HCT116 (cell line): ENCODE data around the gene TMOD3. TPM values are rescaled to one million over a fixed set of nuclear protein-coding genes. Genes with fewer than 3 reads are reported as not detected.

Experiments used
- ATAC-seq: fragments of 200-7000 bp; cut with Tn5 transposase; 2 replicates; pipeline ENCODE4 v1.9.1; 2020; ENCODE audit warnings: mild to moderate bottlenecking, moderate library complexity
- BruUV-seq: library from RNA; stranded (reverse); fragments of 400-500 nt; replicated peaks from 2 replicates; lab custom pipeline; 2021; lab: Mats Ljungman, UMichigan
- CTCF ChIA-PET: fragments of 300-600 bp; sonication (Branson Sonifier 250); formaldehyde crosslinking; loops from one replicate; lab custom pipeline; 2021; ENCODE audit warnings: antibody characterized with exemption; lab: Charles Lee
- POLR2A ChIA-PET: fragments of 300-600, 350-600 bp; sonication (Branson Sonifier 250); formaldehyde crosslinking; loops from one replicate; lab custom pipeline; 2021; ENCODE audit warnings: antibody characterized with exemption; lab: Charles Lee
- RAD21 ChIA-PET, 2 experiments: fragments of 300-600 bp; sonication (Branson Sonifier 250); formaldehyde crosslinking; loops; one replicate each; lab custom pipeline; 2023; ENCODE audit warnings: low total read pairs in 2 of 2; ENCODE audit not compliant: uncharacterized antibody in 2 of 2, unreplicated experiment in 2 of 2, low non-redundant PET in 1 of 2; lab: Charles Lee
- DNase-seq: peaks from one replicate; pipeline ENCODE4 v3.0.0-alpha.2; 2010; ENCODE audit warnings: low read depth, low spot score
- H2AFZ ChIP-seq: fragments of 200-600 bp; shearing (Covaris generic), sonication (generic); 2 replicates; pipeline ENCODE4 v1.6.1; 2017; ENCODE audit warnings: low read depth, mixed run types, mixed read lengths, antibody characterized with exemption, low read length; ENCODE audit not compliant: poor library complexity, severe bottlenecking
- H3K27ac ChIP-seq: 2 replicates; pipeline ENCODE4 v1.5.1; 2012; ENCODE audit warnings: low read depth, low read length
- H3K27me3 ChIP-seq: fragments of 200-600 bp; sonication (generic); 2 replicates; pipeline ENCODE4 v1.6.1; 2016; ENCODE audit warnings: mixed run types, low read length, mixed read lengths; ENCODE audit not compliant: insufficient read depth
- H3K36me3 ChIP-seq, 2 experiments: fragments of 200-500 bp in 1 of 2; fragments of 200-600 bp in 1 of 2; sonication (Bioruptor generic) in 1 of 2; sonication (generic) in 1 of 2; 2 replicates each; pipeline versions ENCODE4 v1.5.1 to v1.6.1; 2014 to 2016; ENCODE audit warnings: low read length in 2 of 2, inconsistent platforms in 1 of 2, mixed read lengths in 1 of 2, mixed run types in 1 of 2; ENCODE audit not compliant: insufficient read depth in 2 of 2, control insufficient read depth in 1 of 2
- H3K4me1 ChIP-seq, 2 experiments: fragments of 200-600 bp in 1 of 2; sonication (generic) in 1 of 2; 2 replicates each; pipeline versions ENCODE4 v1.5.1 to v1.6.1; 2012 to 2017; ENCODE audit warnings: low read length in 2 of 2, inconsistent platforms in 1 of 2, mild to moderate bottlenecking in 1 of 2, mixed read lengths in 1 of 2, mixed run types in 1 of 2, moderate library complexity in 1 of 2; ENCODE audit not compliant: insufficient read depth in 2 of 2, control insufficient read depth in 1 of 2
- H3K4me2 ChIP-seq: fragments of 200-600 bp; sonication (generic); 2 replicates; pipeline ENCODE4 v1.6.1; 2017; ENCODE audit warnings: mixed run types, low read length, mixed read lengths
- H3K4me3 ChIP-seq, 2 experiments: fragments of 200-600 bp in 1 of 2; sonication (generic) in 1 of 2; replicated peaks in 1 of 2; 2 replicates each; pipeline ENCODE4 v1.5.1; 2011 to 2016; ENCODE audit warnings: low read length in 2 of 2, control low read depth in 1 of 2, low read depth in 1 of 2, mild to moderate bottlenecking in 1 of 2, mixed read lengths in 1 of 2, mixed run types in 1 of 2
- H3K79me2 ChIP-seq: fragments of 200-600 bp; sonication (generic); 2 replicates; pipeline ENCODE4 v1.6.1; 2017; ENCODE audit warnings: mild to moderate bottlenecking, mixed run types, low read length, moderate library complexity, mixed read lengths; ENCODE audit not compliant: insufficient read depth
- H3K9ac ChIP-seq: fragments of 200-600 bp; sonication (generic); 2 replicates; pipeline ENCODE4 v1.6.1; 2016; ENCODE audit warnings: low read length, mixed read lengths
- H3K9me2 ChIP-seq: fragments of 200-600 bp; sonication (generic), shearing (Covaris generic); 2 replicates; pipeline ENCODE4 v1.6.1; 2017; ENCODE audit warnings: mixed run types, mild to moderate bottlenecking, moderate library complexity; ENCODE audit not compliant: insufficient read depth
- H3K9me3 ChIP-seq, 2 experiments: fragments of 200-500 bp in 1 of 2; fragments of 200-600 bp in 1 of 2; sonication (Bioruptor generic) in 1 of 2; sonication (generic) in 1 of 2; 2 replicates each; pipeline ENCODE4 v1.6.1; 2014 to 2017; ENCODE audit warnings: low read length in 2 of 2, mixed read lengths in 2 of 2, inconsistent platforms in 1 of 2, low read depth in 1 of 2, mild to moderate bottlenecking in 1 of 2, mixed run types in 1 of 2, moderate library complexity in 1 of 2; ENCODE audit not compliant: control insufficient read depth in 1 of 2, insufficient read depth in 1 of 2
- H4K20me1 ChIP-seq: fragments of 200-600 bp; sonication (generic), shearing (Covaris generic); 2 replicates; pipeline ENCODE4 v1.6.1; 2017; ENCODE audit warnings: mixed run types, mild to moderate bottlenecking, moderate library complexity; ENCODE audit not compliant: insufficient read depth
- ATF3 ChIP-seq: IDR thresholded peaks from 2 replicates; pipeline ENCODE4 v1.6.1; 2012
- CBX3 ChIP-seq: IDR thresholded peaks from 2 replicates; pipeline ENCODE4 v1.6.1; 2012; ENCODE audit warnings: low read depth
- CEBPB ChIP-seq: IDR thresholded peaks from 2 replicates; pipeline ENCODE4 v1.6.1; 2012; ENCODE audit warnings: low read depth
- CTCF ChIP-seq, 3 experiments: fragments of 200-600 bp in 1 of 3; sonication (generic) in 1 of 3; IDR thresholded peaks in 2 of 3; conservative IDR thresholded peaks in 1 of 3; 2 replicates each; pipeline ENCODE4 v1.5.1; 2012 to 2017; ENCODE audit warnings: low read depth in 2 of 3, low read length in 2 of 3, antibody characterized with exemption in 1 of 3, borderline replicate concordance in 1 of 3, control low read depth in 1 of 3, mild to moderate bottlenecking in 1 of 3, mixed read lengths in 1 of 3, mixed run types in 1 of 3, moderate library complexity in 1 of 3; ENCODE audit not compliant: insufficient read depth in 1 of 3
- EGR1 ChIP-seq: IDR thresholded peaks from 2 replicates; pipeline ENCODE4 v1.6.1; 2012; ENCODE audit warnings: low read depth
- FOSL1 ChIP-seq: IDR thresholded peaks from 2 replicates; pipeline ENCODE4 v1.6.1; 2012; ENCODE audit warnings: low read depth
- MAX ChIP-seq: IDR thresholded peaks from 2 replicates; pipeline ENCODE4 v1.6.1; 2012
- POLR2AphosphoS5 ChIP-seq: IDR thresholded peaks from 2 replicates; pipeline ENCODE4 v1.6.1; 2011; ENCODE audit warnings: mild to moderate bottlenecking, low read depth, low read length, moderate library complexity
- RAD21 ChIP-seq: IDR thresholded peaks from 2 replicates; pipeline ENCODE4 v1.6.1; 2012; ENCODE audit warnings: low read depth, mild to moderate bottlenecking
- SIN3A ChIP-seq: IDR thresholded peaks from 2 replicates; pipeline ENCODE4 v1.6.1; 2012; ENCODE audit warnings: low read depth
- SP1 ChIP-seq: IDR thresholded peaks from 2 replicates; pipeline ENCODE4 v1.6.1; 2012; ENCODE audit warnings: low read depth
- SRF ChIP-seq: IDR thresholded peaks from 2 replicates; pipeline ENCODE4 v1.6.1; 2012; ENCODE audit warnings: low read depth
- YY1 ChIP-seq: IDR thresholded peaks from 2 replicates; pipeline ENCODE4 v1.6.1; 2011; ENCODE audit warnings: low read length, low read depth, moderate library complexity, mild to moderate bottlenecking; ENCODE audit not compliant: insufficient replicate concordance; ENCODE audit errors: extremely low read depth
- ZBTB33 ChIP-seq: IDR thresholded peaks from 2 replicates; pipeline ENCODE4 v1.6.1; 2011; ENCODE audit warnings: mild to moderate bottlenecking, low read length, moderate library complexity; ENCODE audit not compliant: insufficient replicate concordance; ENCODE audit errors: extremely low read depth
- ZFX ChIP-seq: fragments of 450-650 bp; IDR thresholded peaks from 2 replicates; pipeline ENCODE4 v1.6.1; 2017
- ZNF274 ChIP-seq: fragments of 200-500 bp; sonication (Bioruptor generic); IDR thresholded peaks from 2 replicates; pipeline ENCODE4 v1.6.1; 2014; ENCODE audit warnings: mild to moderate bottlenecking, low read depth, low read length, inconsistent platforms
- intact Hi-C: fragments of 100-400 bp; cut with micrococcal nuclease; formaldehyde crosslinking; loops from 2 replicates; pipeline ENCODE4 v1.10.0; 2022
- total RNA-seq: library from RNA; stranded (reverse); gene quantifications from one replicate; pipeline ENCODE4 v1.2.1, GENCODE V29; 2021; ENCODE audit not compliant: unreplicated experiment

The TMOD3 gene
- total RNA-seq, 1 experiment from 2014 or later = 78.8 TPM

DNA sequence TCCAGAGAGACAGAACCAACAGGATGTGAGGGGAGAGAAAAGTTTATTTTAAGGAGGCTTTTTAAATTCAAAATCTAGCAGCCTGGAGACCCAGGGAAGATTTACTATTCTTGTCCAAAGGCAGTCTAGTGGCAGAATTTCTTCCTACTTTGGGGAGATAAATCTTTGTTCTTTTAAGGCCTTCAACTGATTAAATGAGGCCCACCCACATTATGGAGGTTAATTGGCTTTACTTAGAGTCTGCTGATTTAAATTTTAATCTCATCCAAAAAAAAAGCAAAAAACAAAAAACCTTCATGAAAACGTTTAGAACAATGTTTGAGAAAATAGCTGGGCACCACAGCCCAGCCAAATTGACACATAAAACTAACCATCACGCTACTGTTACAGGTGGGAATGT, 41.3 kb downstream of the TMOD3 start:
- CTCF ChIA-PET = interaction anchor here (1.7 kb wide), 1 partner anchor 18 kb away, joined by 6 read pairs; no protein-coding TSS in a partner anchor
- TF ChIP-seq YY1 (no peak), EGR1 (no peak), FOSL1 (no peak), RAD21 (no peak), ZFX (no peak), MAX (no peak), POLR2AphosphoS5 (no peak), CTCF (IDR thresholded peaks at IDR 0.05 in 2 of 3, conservative IDR thresholded peaks at IDR 0.05 in 1 of 3; ENCODE audit: borderline replicate concordance in 1 of 3, insufficient read depth in 1 of 3, low read depth in 2 of 3, low read length in 2 of 3) (no peak), SRF (no peak), CEBPB (no peak), CBX3 (no peak), SIN3A (no peak), ZBTB33 (no peak), ZNF274 (no peak), SP1 (no peak), ATF3 (no peak)
- Histone ChIP-seq H3K9ac (no peak overlapping the region), H3K4me2 (no peak overlapping the region), H3K27me3 (no peaks in the 10 kb centered on the region), H2AFZ (no peak overlapping the region), H3K4me1 (peaks cover 73 to 82% of the 10 kb centered on the region in 2 experiments), H3K27ac (no peak overlapping the region), H3K36me3 (peaks cover 7 to 21% of the 10 kb centered on the region in 2 experiments; a peak in 3 of 4 replicates), H3K4me3 (no peak overlapping the region), H3K9me3 (no peaks in the 10 kb centered on the region), H3K9me2 (no peaks in the 10 kb centered on the region), H3K79me2 (peaks cover 70% of the 10 kb centered on the region), H4K20me1 (no peaks in the 10 kb centered on the region)
- RAD21 ChIA-PET = no interaction called here
- POLR2A ChIA-PET = no interaction called here
- no peak for ATAC-seq
- intact Hi-C loops = no loop called here
- BruUV-seq = no TSS peak
- DNase-seq = no peak
